Epithelial cell of umbilical artery (primary cell): ENCODE data around the gene PRAMEF7. TPM values are rescaled to one million over a fixed set of nuclear protein-coding genes. Genes with fewer than 3 reads are reported as not detected.

Source experiments
- total RNA-seq: library from RNA; depleted of rRNA; stranded (reverse); fragments of >200 nt; gene quantifications from 2 replicates; pipeline ENCODE4 v1.2.3, GENCODE V29; 2014

The PRAMEF7 gene
- not detected in 2 replicates for total RNA-seq

DNA sequence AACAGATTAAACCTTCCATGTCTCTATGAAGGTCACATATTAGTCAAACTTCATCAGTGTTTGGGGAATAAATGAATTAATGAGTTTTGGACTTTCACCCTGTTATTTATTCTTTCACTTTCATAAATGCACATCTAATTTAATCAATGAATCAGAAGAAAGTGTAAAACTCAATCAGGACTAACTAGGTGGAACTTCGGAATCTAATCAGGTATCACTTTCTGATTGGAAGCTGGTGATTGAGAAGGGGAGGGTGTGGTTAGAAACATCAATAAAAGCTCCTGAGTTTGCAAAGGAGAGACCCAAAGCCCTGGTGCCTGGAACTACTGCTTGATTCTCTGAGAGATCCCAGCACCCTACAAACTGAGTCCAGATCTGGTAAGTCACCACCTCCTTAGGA lies at the start of gene PRAMEF7:
PRAMEF7 (plus strand) TSS at position 301 of the 400 bp plus-strand sequence. CDS start 1,083 bp downstream, outside the sequence.

DNA sequence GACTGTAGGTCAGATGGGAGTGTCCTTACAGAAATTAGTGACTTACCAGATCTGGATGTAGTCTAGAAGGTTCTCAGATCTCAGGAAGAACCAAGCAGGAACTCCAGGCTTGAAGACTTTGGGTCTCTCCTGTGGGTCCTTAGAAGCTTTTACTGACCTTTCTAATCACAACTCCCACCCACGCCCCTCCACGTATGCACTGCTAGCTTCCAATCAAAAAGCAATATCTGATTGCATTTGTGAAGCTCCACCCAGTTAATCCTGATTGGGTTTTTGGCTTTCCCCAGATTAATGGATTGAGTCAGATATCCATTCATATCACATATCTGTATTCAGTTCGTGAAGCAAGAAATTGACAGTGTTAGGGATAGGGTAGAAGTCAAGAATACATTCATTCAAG lies 30.3 kb upstream of the PRAMEF7 start, which contains the start of gene PRAMEF4:
PRAMEF4 (minus strand) TSS at position 101 of the 400 bp plus-strand sequence. CDS start 2,807 bp downstream, outside the sequence.

DNA sequence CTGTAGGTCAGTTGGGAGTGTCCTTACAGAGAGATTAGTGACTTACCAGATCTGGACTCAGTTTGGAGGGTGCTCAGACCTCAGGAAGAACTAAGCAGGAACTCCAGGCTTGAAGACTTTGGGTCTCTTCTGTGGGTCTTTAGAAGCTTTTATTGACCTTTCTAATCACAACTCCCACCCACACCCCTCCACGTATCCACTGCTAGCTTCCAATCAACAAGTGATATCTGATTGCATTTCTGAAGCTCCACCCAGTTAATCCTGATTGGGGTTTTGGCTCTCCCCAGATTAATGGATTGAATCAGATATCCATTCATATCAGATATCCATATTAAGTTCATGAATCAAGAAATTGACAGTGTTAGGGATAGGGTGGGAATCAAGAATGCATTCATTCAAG lies 18.2 kb upstream of the PRAMEF7 start, which contains the start of gene PRAMEF10:
PRAMEF10 (minus strand) TSS at position 101 of the 400 bp plus-strand sequence. CDS start 2,423 bp downstream, outside the sequence.

DNA sequence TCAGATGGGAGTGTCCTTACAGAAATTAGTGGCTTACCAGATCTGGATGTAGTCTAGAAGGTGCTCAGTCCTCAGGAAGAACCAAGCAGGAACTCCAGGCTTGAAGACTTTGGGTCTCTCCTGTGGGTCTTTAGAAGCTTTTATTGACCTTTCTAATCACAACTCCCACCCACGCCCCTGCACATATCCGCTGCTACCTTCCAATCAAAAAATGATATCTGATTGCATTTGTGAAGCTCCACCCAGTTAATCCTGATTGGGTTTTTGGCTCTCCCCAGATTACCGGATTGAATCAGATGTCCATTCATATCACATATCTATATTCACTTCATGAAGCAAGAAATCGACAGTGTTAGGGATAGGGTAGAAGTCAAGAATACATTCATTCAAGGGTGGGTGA lies 31.1 kb downstream of the PRAMEF7 start, which contains the start of gene PRAMEF6:
PRAMEF6 (minus strand) TSS at position 101 of the 400 bp plus-strand sequence. CDS start 5,062 bp downstream, outside the sequence.

Other genes starting within 250 kb of the PRAMEF7 start
- gene AADACL3, start 200.5 kb upstream of the PRAMEF7 start, total RNA-seq, result not detected in 2 replicates
- not detected in 2 replicates for gene CFAP107, start 170.4 kb upstream of the PRAMEF7 start, total RNA-seq
- not detected in 2 replicates for gene PRAMEF12, start 142.9 kb upstream of the PRAMEF7 start, total RNA-seq
- not detected in 2 replicates for gene PRAMEF1, start 125.2 kb upstream of the PRAMEF7 start, total RNA-seq
- gene PRAMEF11, start 85.2 kb upstream of the PRAMEF7 start, total RNA-seq, result not detected in 2 replicates
- not detected in 2 replicates for gene HNRNPCL1, start 67.9 kb upstream of the PRAMEF7 start, total RNA-seq
- not detected in 2 replicates for gene PRAMEF2, start 59.5 kb upstream of the PRAMEF7 start, total RNA-seq
- gene PRAMEF4, start 30.4 kb upstream of the PRAMEF7 start, total RNA-seq, result not detected in 2 replicates
- not detected in 2 replicates for gene PRAMEF10, start 18.3 kb upstream of the PRAMEF7 start, total RNA-seq
- not detected in 2 replicates for gene PRAMEF6, start 31.0 kb downstream of the PRAMEF7 start, total RNA-seq
- gene PRAMEF27, start 140.0 kb downstream of the PRAMEF7 start, total RNA-seq, result not detected in 2 replicates
- gene HNRNPCL3, start 144.2 kb downstream of the PRAMEF7 start, total RNA-seq, result not detected in 2 replicates
- gene PRAMEF25, start 154.2 kb downstream of the PRAMEF7 start, total RNA-seq, result not detected in 2 replicates
- not detected in 2 replicates for gene HNRNPCL2, start 200.2 kb downstream of the PRAMEF7 start, total RNA-seq
- gene PRAMEF26, start 239.4 kb downstream of the PRAMEF7 start, total RNA-seq, result not detected in 2 replicates
- not detected in 2 replicates for gene HNRNPCL4, start 249.0 kb downstream of the PRAMEF7 start, total RNA-seq